Tibial nerve (tissue), 4 donors: Measurements from ENCODE around the gene PPP2R2C.

ENCODE experiments used
- EP300 ChIP-seq, 2 donors: sonication (generic); formaldehyde crosslinking; IDR thresholded peaks; one replicate each; pipeline ENCODE4 v1.6.1; 2017; ENCODE audit warnings: antibody characterized with exemption in 2 of 2, mild to moderate bottlenecking in 1 of 2
- TF ChIP-seq, protein P1 (sequence below), 5 experiments: fragments of 200-600 bp in 3 of 5; fragments of 450-650 bp in 2 of 5; sonication (generic) in 3 of 5; IDR thresholded peaks; one replicate each; pipeline ENCODE4 v1.5.1; 2016 to 2019; ENCODE audit warnings: antibody characterized with exemption in 5 of 5, mild to moderate bottlenecking in 3 of 5, moderate library complexity in 2 of 5

DNA sequence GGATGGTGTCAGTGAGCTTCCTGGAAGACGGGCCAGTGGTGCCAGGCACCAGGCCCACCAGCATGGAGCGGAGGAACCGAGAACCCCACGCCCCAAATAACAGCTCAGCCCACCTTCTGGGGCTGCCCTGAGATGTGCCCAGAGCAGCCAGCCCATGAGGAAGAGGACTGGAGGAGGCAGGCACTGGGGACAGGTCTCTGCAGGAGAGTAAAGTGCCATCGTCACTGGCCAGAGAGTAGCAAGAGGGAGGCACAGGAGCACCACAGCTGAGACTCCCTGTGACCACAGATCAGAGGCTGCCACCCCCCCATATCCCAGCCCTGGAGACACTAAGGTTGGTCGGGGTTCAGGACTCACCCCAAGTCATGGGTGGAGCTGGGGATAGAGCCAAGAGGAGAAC is 63.0 kb downstream of the PPP2R2C start:
- TF ChIP-seq, protein P1, sequence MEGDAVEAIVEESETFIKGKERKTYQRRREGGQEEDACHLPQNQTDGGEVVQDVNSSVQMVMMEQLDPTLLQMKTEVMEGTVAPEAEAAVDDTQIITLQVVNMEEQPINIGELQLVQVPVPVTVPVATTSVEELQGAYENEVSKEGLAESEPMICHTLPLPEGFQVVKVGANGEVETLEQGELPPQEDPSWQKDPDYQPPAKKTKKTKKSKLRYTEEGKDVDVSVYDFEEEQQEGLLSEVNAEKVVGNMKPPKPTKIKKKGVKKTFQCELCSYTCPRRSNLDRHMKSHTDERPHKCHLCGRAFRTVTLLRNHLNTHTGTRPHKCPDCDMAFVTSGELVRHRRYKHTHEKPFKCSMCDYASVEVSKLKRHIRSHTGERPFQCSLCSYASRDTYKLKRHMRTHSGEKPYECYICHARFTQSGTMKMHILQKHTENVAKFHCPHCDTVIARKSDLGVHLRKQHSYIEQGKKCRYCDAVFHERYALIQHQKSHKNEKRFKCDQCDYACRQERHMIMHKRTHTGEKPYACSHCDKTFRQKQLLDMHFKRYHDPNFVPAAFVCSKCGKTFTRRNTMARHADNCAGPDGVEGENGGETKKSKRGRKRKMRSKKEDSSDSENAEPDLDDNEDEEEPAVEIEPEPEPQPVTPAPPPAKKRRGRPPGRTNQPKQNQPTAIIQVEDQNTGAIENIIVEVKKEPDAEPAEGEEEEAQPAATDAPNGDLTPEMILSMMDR (IDR thresholded peaks at IDR 0.05) = no peak
- TF ChIP-seq EP300 (IDR thresholded peaks at IDR 0.05) = no peak
